GM19351 (cell line): ENCODE data around the gene PDE6C.
"Not testable (repeated sequence)": the region's sequence is repeated elsewhere in the genome, so short reads cannot be mapped to it uniquely, and the experiment has no call there.

ENCODE experiments used
- ATAC-seq: cut with Tn5 transposase; IDR thresholded peaks from one replicate; pipeline ENCODE4 v1.9.1; 2021; ENCODE audit warnings: mild to moderate bottlenecking, moderate library complexity; ENCODE audit not compliant: unreplicated experiment

Gene PDE6C

GRCh38 chr10:93629647-93630305 lies 17.4 kb downstream of the PDE6C start:
- no peak for ATAC-seq

- no peak for ATAC-seq
Observed at GRCh38 chr10:93630625-93631557, 18.6 kb downstream of the PDE6C start.

GRCh38 chr10:93639791-93640190 lies 27.5 kb downstream of the PDE6C start:
- ATAC-seq, result no peak

- no peak for ATAC-seq
Observed at GRCh38 chr10:93652857-93653256, 40.5 kb downstream of the PDE6C start.

- ATAC-seq, result no peak
Observed at GRCh38 chr10:93654201-93654600, 41.9 kb downstream of the PDE6C start.

GRCh38 chr10:93656155-93656554 lies 43.8 kb downstream of the PDE6C start:
- no peak for ATAC-seq

GRCh38 chr10:93657757-93658156 lies 45.4 kb downstream of the PDE6C start:
- no peak for ATAC-seq

- no peak for ATAC-seq
Observed at GRCh38 chr10:93666030-93666429, 53.7 kb downstream of the PDE6C start.

GRCh38 chr10:93667795-93668194 lies 55.5 kb downstream of the PDE6C start:
- ATAC-seq, result no peak

GRCh38 chr10:93670372-93670771 lies 58.0 kb downstream of the PDE6C start:
- ATAC-seq, result no peak

- ATAC-seq, result no peak
Observed at GRCh38 chr10:93671042-93671441, 58.7 kb downstream of the PDE6C start.

- ATAC-seq, result no peak
Observed at GRCh38 chr10:93672022-93672678, 59.8 kb downstream of the PDE6C start.

GRCh38 chr10:93672890-93673289 lies 60.6 kb downstream of the PDE6C start:
- no peak for ATAC-seq

GRCh38 chr10:93673791-93674190 lies 61.5 kb downstream of the PDE6C start:
- ATAC-seq, result no peak

GRCh38 chr10:93678386-93678785 lies 66.0 kb downstream of the PDE6C start:
- ATAC-seq, result no peak

- ATAC-seq, result no peak
Observed at GRCh38 chr10:93678805-93679587, 66.7 kb downstream of the PDE6C start.

GRCh38 chr10:93680412-93681047 lies 68.2 kb downstream of the PDE6C start:
- no peak for ATAC-seq

- ATAC-seq, result no peak
Observed at GRCh38 chr10:93687737-93688136, 75.4 kb downstream of the PDE6C start.

- no peak for ATAC-seq
Observed at GRCh38 chr10:93695740-93696139, 83.4 kb downstream of the PDE6C start.

GRCh38 chr10:93696582-93696981 lies 84.2 kb downstream of the PDE6C start:
- ATAC-seq, result not testable (repeated sequence)
